WERI-Rb-1 (cell line): ENCODE data around the gene GJC3.
"Not testable (repeated sequence)": the region's sequence is repeated elsewhere in the genome, so short reads cannot be mapped to it uniquely, and the experiment has no call there.

Experiments used
- DNase-seq: peaks from one replicate; pipeline ENCODE4 v3.0.0-alpha.2; 2020
- H3K27ac ChIP-seq: fragments of 250-450 bp; sonication (Bioruptor Pico); 2 replicates; pipeline ENCODE4 v1.5.1; 2020; ENCODE audit warnings: mild to moderate bottlenecking, moderate library complexity
- H3K27me3 ChIP-seq: fragments of 250-450 bp; sonication (Bioruptor Pico); 2 replicates; pipeline ENCODE4 v1.5.1; 2021; ENCODE audit warnings: mild to moderate bottlenecking, low read depth, moderate library complexity; ENCODE audit not compliant: insufficient read depth, severe bottlenecking
- H3K36me3 ChIP-seq: fragments of 250-450 bp; sonication (Bioruptor Pico); 2 replicates; pipeline ENCODE4 v1.5.1; 2020; ENCODE audit warnings: mild to moderate bottlenecking, moderate library complexity
- H3K4me3 ChIP-seq: 2 replicates; pipeline ENCODE4 v1.5.1; 2011; ENCODE audit warnings: low read depth, mild to moderate bottlenecking, control low read depth, low read length
- H3K9me3 ChIP-seq: fragments of 250-450 bp; sonication (Bioruptor Pico); 2 replicates; pipeline ENCODE4 v1.5.1; 2021; ENCODE audit warnings: mild to moderate bottlenecking, moderate library complexity; ENCODE audit not compliant: severe bottlenecking
- CTCF ChIP-seq: IDR thresholded peaks from 2 replicates; pipeline ENCODE4 v1.5.1; 2011; ENCODE audit warnings: low read depth, mild to moderate bottlenecking, control low read depth, inconsistent platforms, low read length

Gene GJC3

GRCh38 chr7:99949645-99950228 lies 20.3 kb upstream of the GJC3 start:
- TF ChIP-seq CTCF = peak; percentile 35; the same call in 1 of the 2 replicates
- H3K27me3 ChIP-seq = peaks cover under 1% of the 10 kb centered on the region
- no peak overlapping the region for H3K27ac ChIP-seq
- no peaks in the 10 kb centered on the region for H3K36me3 ChIP-seq
- DNase-seq = no peak
- H3K9me3 ChIP-seq = peaks cover 10% of the 10 kb centered on the region
- no peak overlapping the region for H3K4me3 ChIP-seq

GRCh38 chr7:99947608-99948007 lies 18.2 kb upstream of the GJC3 start:
- Histone ChIP-seq H3K36me3 (no peaks in the 10 kb centered on the region), H3K9me3 (peaks cover 10% of the 10 kb centered on the region), H3K27ac (no peak overlapping the region), H3K4me3 (no peak overlapping the region), H3K27me3 (no peaks in the 10 kb centered on the region)
- no peak for DNase-seq
- no peak for TF ChIP-seq CTCF

- Histone ChIP-seq H3K36me3 (no peaks in the 10 kb centered on the region), H3K27me3 (no peaks in the 10 kb centered on the region), H3K9me3 (peaks cover 1% of the 10 kb centered on the region), H3K4me3 (no peak overlapping the region), H3K27ac (no peak overlapping the region)
- DNase-seq = no peak
- TF ChIP-seq CTCF = no peak
Measured at GRCh38 chr7:99944497-99945070, 15.2 kb upstream of the GJC3 start.

GRCh38 chr7:99943641-99944496 lies 14.4 kb upstream of the GJC3 start:
- DNase-seq = no peak
- Histone ChIP-seq H3K9me3 (peaks cover 8% of the 10 kb centered on the region), H3K36me3 (no peaks in the 10 kb centered on the region), H3K4me3 (no peak overlapping the region), H3K27ac (no peak overlapping the region), H3K27me3 (no peaks in the 10 kb centered on the region)
- TF ChIP-seq CTCF = no peak

GRCh38 chr7:99938296-99938695 lies 8.9 kb upstream of the GJC3 start:
- H3K27me3 ChIP-seq = no peaks in the 10 kb centered on the region
- H3K36me3 ChIP-seq = no peaks in the 10 kb centered on the region
- no peak overlapping the region for H3K4me3 ChIP-seq
- H3K9me3 ChIP-seq = peaks cover 16% of the 10 kb centered on the region
- TF ChIP-seq CTCF = no peak
- no peak overlapping the region for H3K27ac ChIP-seq
- no peak for DNase-seq

- H3K27me3 ChIP-seq, H3K27ac ChIP-seq, H3K36me3 ChIP-seq, H3K4me3 ChIP-seq, DNase-seq: not testable (repeated sequence)
- peaks cover 16% of the 10 kb centered on the region for H3K9me3 ChIP-seq
Measured at GRCh38 chr7:99935009-99935408, 5.6 kb upstream of the GJC3 start.
